ENCODE measurements around the gene FANCC.
A peak's percentile ranks its signal among the peaks of the same experiment; 100 is the strongest.
"Not testable (repeated sequence)": the region's sequence is repeated elsewhere in the genome, so short reads cannot be mapped to it uniquely, and the experiment has no call there.

The FANCC gene

DNA sequence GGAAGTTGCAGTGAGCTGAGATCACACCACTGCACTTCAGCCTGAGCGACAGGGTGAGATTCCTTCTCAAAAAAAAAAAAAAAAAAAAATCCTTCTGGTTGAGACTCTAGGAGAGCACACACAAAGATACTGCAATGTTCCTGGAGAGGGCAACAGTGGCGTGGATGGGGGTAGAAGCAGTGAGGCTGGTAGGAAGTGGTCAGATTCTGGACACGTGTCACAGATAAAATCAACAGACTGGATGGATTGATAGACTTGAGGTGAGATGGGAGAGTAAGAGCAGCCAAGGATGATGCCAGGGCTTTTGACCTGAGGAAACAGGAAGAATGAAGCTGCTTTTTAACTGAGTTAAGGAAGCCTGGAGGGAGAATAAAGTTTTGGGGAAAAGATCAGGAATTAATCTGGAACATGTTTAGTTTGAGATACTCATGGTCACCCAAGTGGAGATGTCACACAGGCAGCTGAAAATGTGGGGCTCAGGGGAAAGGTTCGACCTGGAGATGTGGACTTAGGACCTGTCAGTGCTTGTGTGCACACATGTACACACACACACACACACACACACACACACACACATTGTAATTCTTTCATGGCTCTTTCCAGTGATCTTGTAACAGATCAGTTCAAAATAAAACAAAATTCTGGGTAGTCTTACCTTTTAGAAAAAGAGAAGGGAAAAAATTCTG lies 88.1 kb downstream of the FANCC start:
- ATAC-seq, result no peak
- no peak for DNase-seq

DNA sequence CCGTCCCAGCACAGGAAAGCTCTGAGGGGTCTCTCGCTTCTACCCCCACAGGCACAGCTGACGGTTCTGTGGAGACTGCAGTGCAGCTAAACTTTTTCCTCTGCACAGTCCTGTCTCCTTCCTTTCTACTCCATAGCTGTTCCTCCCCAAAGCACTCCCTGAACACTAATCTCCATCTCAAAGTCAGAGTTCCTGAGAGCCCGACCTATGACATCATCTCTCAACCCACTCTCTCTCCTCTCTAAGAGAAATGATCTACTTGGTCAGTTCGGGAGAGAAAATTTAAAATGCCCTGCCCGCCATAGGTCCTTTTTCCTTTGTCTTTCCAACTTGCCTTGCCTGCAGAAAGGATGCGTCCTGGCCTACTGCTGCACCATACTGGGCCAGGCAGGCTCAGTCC lies 90.6 kb downstream of the FANCC start:
- DNase-seq (no peak), ATAC-seq (peak; percentile 57)

DNA sequence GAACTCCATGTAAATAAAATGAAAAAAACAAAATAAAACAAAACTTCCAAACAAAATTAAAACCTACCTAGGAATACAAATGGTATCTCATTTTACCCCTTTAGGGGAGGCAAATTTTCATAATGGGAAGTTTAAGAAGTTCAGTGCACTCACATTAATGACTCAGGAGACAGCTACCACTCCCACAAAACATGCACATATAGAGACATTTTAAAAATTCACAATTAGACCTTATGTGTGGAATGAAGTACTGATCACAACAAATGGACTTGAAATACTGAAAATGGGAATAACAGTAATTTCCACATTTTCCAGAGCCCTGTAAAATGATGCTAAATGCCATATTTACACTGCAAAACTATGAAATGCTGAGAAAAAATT lies 91.8 kb downstream of the FANCC start:
- no peak for DNase-seq
- ATAC-seq, result no peak

DNA sequence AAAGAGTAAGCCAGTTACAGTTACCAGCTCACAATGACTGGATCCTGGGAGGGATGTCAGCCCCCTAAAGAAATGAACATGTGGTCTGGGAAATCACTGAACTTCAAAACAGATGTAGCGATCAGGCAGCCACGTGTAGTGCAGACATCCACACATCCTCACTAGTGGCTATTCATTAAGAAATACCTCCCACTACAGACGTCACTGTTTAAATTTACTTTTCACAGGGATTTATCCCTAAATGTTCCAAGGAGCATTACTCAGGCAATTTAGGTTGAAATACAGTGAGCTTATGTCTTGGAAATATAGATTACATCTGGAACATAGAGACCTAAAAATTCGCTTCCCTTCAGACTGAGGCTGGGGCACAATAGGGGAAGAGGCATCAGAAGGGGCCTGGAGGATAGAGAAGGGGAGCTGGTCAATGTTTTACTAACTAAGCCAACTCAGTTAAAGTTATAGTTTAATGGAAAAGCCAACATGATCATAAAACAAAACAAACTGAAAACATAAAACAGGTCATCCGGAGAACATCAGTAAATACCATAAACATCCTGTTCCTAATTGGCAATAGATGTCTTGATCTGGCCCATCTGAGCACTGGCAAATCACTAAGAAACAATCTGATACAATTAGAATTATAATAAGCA lies 92.3 kb downstream of the FANCC start:
- DNase-seq (no peak), ATAC-seq (no peak)

DNA sequence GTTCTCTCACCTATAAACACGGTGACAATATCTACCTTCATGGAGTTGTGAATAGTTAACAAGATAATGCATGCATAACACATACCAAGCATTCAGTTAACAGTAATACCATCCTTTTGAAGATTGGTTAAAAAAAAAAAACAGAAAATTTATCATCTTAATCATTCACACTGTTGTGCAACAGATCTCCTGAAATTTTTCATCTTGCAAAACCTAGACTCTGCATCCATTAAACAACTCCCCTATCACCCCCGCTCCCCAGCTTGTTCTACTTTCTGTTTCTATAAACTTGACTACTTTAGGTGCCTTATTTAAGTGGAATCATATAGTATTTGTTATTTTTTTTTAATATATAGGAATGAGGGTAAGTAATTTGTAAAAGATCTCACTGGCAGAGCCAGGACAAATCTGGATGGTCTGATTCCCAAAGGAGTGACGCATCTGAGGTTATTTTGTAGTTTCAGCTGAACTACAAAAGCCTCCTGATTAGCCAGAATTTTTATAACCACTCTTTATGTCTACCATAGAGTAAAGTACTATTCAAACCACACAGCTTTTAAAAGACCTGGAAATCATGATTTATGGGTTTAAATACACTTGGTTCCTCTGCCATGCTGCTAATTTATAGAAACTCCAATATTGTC lies 93.0 kb downstream of the FANCC start:
- DNase-seq (no peak), ATAC-seq (no peak)

DNA sequence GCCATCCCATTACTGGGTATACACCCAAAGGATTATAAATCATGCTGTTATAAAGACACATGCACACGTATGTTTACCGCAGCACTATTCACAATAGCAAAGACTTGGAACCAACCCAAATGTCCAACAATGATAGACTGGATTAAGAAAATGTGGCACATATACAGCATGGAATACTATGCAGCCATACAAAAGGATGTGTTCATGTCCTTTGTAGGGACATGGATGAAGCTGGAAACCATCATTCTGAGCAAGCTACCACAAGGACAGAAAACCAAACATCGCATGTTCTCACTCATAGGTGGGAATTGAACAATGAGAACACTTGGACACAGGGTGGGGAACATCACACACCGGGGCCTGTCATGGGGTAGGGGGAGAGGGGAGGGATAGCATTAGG lies 97.2 kb downstream of the FANCC start:
- not testable (repeated sequence) for ATAC-seq, DNase-seq

DNA sequence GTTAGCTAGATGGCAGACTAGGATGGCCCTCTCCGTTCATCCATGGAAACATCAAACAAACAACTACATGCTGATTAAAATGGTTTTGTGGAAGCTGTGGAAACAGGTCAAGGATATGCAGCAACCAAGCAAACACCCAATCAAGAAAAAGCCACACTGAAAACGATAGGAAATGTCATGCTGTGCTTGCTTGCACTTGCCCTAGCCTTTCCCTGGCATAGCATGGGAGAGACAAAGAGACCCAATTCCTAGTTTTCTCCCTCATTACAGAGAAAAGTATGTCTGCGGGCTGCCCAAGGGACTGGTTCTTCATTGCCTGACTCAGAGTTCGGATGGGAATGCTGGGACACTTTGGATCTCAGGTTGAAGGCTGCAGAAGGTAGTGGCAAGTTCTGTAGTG lies 98.7 kb downstream of the FANCC start:
- DNase-seq (no peak), ATAC-seq (no peak)

DNA sequence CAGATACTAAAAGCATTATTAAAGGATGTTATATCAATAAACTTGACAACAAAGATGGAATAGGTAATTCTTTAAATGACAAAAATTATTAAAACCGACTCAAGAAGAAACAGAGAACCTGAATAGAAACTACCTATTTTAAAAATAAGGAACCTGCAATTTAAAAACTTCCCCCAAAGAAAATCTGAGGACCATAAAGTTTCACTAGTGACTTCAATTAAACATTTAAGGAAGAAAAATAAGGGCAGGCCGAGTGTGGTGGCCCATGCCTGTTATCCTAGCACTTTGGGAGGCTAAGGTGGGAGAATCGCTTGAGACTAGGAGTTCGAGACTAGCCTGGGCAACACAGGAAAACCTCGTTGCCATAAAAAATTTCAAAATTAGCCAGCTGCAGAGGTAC lies 99.6 kb downstream of the FANCC start:
- DNase-seq, result no peak
- ATAC-seq, result no peak

DNA sequence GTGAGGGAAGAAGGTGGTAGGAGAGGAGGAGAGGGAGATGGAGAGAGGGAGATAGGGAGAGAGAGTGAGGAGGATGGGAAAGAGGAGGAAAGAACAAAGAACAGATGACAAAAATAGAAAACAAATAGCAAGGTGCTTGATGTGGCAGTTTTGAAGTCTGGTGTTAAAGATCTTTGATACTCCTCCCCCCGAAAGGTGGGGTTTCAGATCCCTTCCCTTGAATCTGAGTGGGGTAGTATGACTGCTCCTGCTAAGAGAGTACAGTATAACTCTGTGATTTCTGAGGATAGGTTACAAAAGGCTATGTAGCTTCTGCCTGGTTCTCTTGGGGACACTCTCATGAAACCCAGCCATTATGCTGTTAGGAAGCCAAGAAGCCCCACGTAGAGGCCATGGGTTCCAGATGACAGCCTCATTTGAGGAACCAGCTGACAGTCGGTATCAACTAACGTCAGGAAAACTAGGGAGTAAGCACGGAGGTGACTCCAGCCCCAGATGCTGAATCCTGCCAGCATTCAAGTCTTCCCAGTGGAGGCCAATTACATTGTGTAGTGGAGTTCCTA lies 102.1 kb downstream of the FANCC start:
- DNase-seq (no peak), ATAC-seq (no peak)

DNA sequence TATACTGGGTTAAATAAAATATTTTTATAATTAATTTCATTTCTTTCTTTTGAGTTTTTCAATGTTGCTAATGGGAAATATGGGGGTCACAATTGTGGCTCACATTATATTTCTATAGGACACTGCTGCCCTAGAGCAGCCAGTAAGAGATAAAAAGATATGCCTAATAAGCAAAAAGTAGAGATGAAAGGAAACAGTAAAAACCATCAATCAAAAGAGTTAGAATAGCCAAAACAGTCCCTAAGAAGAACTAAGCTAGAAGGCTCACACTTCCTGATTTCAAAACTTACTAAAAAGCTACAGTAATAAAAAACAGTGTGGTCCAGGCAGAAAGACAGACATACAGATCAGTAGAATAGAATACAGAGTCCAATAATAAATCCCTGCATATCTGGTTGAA lies 104.4 kb downstream of the FANCC start:
- ATAC-seq, result no peak
- DNase-seq, result no peak

DNA sequence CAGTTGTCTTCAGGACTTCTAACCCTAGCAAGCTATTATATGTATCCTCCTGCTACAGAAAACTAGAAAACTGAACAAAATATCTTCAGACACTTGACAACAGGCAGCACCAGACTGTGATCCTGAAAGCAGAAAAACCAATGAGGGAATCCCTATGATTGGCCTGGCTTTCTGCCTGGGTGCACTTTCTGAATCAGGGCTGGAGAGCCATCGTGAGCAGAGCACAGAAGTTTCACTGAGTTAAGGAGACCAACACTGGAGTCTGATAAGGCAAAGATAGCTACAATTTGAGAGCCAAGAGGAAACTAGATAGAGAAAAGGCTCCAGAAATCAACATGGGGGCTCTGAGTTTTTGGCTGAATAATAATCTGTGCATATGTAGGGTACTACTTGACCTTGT lies 106.5 kb downstream of the FANCC start:
- ATAC-seq (no peak), DNase-seq (no peak)

DNA sequence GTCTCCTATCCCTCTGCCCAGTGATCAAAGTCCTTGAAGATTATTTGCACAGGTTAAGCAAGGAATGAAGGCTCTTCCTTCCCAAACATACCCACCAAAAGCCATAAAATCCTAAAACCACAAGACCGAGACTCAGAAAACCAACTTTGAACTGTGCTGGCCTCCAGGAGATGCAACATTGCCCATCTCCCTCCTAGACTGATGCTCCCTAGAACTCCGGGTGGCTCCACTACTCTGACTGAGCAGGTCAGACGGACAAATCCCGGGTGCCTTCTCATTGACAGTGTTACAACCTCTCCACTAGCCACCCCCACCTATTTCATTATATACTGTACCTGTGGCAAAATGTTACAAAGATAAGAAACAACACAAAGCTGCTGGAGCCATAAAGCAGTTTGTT lies 110.1 kb downstream of the FANCC start:
- DNase-seq (no peak), ATAC-seq (no peak)

DNA sequence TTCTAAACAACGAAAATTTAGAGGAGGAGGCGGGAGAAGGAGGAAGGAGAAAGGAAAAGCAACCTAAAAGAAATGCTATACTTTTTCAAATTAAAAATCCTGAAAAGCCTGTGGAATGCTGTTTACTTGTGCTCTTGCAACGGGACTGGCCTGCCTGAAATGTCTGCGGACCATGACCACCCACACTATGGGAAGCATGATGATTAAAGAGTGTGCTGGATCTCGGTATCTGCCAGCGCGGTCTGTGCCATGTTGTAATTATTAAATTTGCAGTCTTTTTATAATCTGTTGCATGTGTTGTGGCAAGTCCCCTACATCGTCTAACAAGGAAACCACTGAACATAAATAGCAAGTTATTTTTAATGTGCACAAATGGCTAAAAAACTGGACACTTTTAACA lies 111.4 kb downstream of the FANCC start:
- ATAC-seq, result no peak
- no peak for DNase-seq

DNA sequence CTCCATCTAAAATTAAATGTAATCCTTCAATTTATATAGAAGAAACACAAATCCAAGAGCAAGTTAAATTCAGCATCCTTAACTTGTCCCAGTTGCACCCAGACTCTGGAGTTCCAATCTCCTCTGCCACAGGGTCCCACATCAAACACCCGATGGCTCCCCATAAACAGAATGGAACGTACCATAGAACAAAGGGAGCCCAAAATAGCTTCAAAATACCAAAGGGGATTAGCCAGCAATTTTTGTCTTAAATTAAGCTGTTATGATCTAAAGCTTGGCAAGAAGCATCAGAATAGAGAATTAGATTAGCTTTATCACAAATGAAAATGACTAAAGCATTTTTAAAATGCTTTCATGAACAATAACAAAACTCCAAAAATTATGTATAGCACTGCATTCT lies 112.8 kb downstream of the FANCC start:
- ATAC-seq, result no peak

DNA sequence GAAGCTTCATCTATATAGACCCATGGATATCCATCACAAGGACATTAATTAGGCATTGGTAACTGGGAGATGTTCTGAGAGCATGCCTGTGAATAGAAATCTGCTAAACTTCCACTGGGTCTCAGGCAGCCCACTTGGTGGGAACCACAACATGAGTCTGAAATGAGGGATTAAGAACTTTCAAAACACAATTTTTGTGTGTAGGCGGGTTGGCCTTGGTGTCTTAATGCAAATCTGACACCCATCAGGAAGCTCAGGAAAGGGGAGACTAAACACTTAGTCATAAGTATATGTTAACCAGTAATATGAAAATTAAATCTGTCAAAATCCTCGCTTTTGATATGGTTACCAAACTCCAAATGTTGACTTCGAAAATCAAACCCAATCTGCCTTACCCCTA lies 113.2 kb downstream of the FANCC start:
- ATAC-seq (no peak), DNase-seq (no peak)

More for the DNA sequence above, 112.8 kb downstream of the FANCC start:
- no peak for DNase-seq

DNA sequence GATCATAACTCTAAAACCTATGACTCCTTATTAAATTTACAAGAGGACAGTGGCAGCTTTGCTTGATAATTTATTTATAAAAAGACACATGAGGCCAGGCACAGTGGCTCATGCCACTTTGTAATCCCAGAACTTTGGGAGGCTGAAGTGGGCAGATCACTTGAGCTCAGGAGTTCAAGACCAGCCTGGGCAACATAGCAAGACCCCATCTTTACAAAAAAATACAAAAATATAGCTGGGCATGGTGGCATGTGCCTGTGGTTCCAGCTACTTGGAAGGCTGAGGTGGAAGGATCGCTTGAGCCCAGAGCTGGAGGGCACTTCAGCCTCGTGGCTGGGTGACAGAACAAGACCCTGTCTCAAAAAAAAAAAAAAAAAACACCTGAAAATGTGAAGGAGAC lies 114.5 kb downstream of the FANCC start:
- ATAC-seq, DNase-seq: not testable (repeated sequence)

DNA sequence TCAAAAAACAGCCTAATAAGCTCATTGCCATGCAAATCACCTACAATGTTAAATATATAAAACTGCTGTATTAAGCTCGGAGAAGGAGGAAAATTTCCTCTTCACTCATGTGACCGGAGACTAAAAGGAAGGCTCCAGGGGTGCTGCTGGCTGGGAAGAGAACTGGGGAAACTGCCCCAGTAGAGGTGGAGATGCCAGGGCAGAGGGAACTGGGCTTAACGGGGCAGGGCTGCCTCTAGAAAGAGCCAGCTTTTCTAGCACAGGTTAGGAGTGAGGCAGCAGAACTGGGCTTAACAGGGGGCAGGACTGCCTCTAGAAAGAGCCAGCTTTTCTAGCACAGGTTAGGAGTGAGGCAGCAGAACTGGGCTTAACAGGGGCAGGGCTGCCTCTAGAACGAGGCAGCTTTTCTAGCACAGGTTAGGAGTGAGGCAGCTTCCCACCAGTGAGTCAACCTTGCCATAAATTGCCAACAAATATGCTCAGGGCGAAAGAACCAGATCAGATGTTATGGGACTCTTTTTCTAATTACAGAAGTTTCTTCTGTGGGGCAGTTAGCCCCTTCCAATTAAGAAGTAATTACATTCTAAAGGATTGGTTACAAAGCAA lies 115.3 kb downstream of the FANCC start:
- no peak for ATAC-seq
- DNase-seq, result no peak

DNA sequence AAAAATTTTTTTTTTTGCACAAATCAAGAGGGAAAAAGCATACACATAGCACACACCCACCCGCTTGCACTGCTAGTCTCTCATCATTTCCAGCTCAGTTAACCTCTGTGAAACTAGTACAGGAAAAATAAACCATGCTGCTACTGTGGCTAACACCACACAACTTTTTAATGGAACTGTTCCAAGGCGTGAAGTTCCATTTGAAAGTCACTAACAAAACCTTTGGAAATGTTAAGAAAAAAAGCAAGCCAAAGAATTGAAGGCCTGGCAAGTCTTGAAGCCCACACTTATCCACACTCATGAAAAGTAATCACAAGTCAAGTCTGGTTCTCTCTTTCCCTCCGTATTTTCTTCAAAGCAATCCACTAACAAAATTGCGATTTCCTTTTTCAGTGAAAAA lies 116.3 kb downstream of the FANCC start:
- no peak for ATAC-seq
- DNase-seq, result no peak

DNA sequence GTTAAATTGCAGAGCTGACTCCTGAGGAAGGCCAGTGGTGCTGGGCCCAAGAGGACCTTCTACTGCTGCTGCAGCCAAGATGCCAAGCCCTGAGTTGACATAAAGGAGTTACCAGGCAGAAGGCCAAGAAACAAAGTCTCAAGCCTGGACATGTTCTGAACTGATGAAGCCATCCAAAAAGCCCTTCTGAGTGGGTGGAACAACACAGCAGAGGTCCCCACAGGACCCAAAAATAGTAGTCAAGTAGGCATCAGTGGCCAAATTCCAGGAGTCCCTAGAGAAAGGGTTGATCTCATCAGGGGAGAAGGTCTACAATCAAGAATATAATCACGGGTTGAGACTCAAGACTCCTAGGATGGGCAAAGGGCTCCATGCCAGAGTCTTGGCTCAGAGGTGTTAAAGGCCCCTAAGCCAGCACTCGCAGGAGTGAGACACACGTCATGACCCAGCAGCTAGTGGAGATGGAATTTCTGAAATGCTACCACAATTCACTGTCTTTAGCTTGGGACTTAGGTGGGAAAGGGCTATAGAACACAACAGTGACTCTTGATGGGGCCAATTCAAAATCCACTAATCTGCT lies 119.7 kb downstream of the FANCC start:
- ATAC-seq, result no peak

DNA sequence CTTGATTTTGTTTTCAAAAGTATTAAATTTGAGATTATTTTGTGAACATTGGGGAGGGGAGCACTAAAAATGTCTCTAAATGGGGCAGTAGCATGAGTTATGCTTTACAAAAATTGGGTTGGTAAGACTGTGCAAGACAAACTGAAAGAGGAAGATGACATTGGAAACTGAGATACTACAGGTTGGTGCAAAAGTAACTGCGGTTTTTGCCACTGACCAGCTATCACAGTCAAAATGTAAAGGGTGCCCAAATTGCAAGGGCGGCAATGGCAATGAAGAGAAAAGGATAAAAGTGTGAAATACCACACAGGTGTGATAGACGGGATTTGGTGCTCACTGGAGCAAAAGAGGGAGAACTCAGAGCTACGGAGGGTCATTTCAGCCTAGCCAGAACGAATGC lies 124.0 kb downstream of the FANCC start:
- no peak for ATAC-seq
- DNase-seq, result no peak

More for the DNA sequence above, 119.7 kb downstream of the FANCC start:
- DNase-seq, result no peak

DNA sequence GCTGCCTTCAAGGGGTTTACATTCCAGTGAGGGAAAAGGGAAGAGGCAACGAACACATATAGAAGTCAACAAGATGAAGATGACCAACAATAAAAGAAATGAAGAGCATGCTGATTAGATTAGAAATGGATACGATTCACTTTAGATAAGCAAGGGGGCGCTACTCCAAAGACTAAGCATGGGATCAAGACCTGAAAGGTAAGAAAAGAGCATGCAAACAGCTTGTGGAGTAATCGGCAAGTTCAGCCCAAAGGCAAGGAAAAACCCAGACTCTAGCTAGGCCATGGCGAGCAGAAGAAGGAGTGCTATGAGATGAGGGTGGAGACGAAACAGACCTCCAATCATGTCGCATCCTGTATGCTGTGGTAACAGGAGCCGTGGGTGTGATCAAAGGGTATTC lies 124.4 kb downstream of the FANCC start:
- ATAC-seq, result no peak
- DNase-seq, result no peak

DNA sequence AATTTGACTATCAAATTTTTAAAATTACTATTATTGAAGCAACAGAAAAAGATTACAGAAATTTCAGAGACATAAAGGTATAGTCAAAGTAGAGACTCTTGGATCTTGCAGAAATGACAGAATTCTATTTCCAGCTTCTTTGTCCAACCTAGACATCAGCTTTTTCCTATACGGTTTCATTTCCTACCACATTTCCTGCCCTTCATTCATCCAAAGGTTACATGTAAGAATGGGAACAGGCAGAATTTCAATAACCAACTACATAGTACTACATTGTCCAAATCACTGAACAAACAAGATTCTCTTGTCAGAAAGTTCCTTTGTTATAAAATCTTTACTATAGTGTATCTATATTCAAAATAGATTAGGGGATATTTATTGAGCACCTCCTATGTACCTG lies 124.9 kb downstream of the FANCC start:
- DNase-seq (no peak), ATAC-seq (no peak)

DNA sequence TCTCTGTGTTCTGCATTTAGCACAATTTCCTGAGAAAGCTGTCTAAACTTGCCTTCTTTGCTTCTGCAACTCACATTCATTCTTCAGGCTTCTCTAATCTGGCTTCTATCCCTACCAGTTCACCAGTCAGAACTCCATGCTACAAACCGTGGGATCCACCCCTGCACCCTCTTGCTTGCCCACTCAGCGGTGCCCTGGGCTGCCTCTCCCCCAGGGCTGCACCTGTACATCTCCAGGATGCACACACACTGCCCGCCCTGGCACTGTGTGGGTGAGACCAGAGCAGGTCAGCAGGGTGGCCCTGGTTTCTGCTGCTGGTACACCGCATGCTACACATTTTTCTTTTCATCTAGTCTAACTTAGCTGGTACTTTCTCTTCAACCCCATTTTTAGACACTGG lies 127.1 kb downstream of the FANCC start:
- ATAC-seq (no peak), DNase-seq (no peak)
